GM12878 (cell line): ENCODE measurements around the gene ARTN. TPM values are rescaled to one million over a fixed set of nuclear protein-coding genes. Genes with fewer than 3 reads are reported as not detected.

Experiments
- ATAC-seq: fragments of 200-7000 bp; cut with Tn5 transposase; 3 replicates; pipeline ENCODE4 v1.9.1; 2020; ENCODE audit warnings: mild to moderate bottlenecking, moderate library complexity
- BruUV-seq: library from RNA; stranded (reverse); fragments of 400-500 nt; replicated peaks from 2 replicates; lab custom pipeline; 2021; lab: Mats Ljungman, UMichigan
- CTCF ChIA-PET: fragments of 300-600 bp; sonication (Branson Sonifier 250); formaldehyde crosslinking; extraction: SDS; loops from one replicate; lab custom pipeline; 2021; ENCODE audit warnings: inconsistent platforms; lab: Yijun Ruan, JAX
- POLR2A ChIA-PET: fragments of 350-600 bp; formaldehyde crosslinking; extraction: SDS; loops from one replicate; lab custom pipeline; 2021; ENCODE audit warnings: inconsistent platforms; lab: Charles Lee
- RAD21 ChIA-PET: fragments of 300-600 bp; sonication (Branson Sonifier 250); formaldehyde crosslinking; loops from one replicate; lab custom pipeline; 2023; ENCODE audit warnings: antibody characterized with exemption; ENCODE audit not compliant: unreplicated experiment; lab: Charles Lee
- SMC1A ChIA-PET: fragments of 300-600 bp; sonication (Branson Sonifier 250); formaldehyde crosslinking; loops from one replicate; lab custom pipeline; 2023; ENCODE audit not compliant: unreplicated experiment, uncharacterized antibody; lab: Charles Lee
- DNase-seq: peaks from one replicate; pipeline ENCODE4 v3.0.0-alpha.2; 2011; ENCODE audit warnings: low read depth, low spot score
- FAIRE-seq: peaks from 3 replicates; lab custom pipeline; 2011; peaks lifted over from hg19 to GRCh38; lab: Jason Lieb, UNC
- H2AFZ ChIP-seq: 2 replicates; pipeline ENCODE4 v1.6.0; 2011; ENCODE audit warnings: low read depth, low read length, control low read depth; ENCODE audit not compliant: control insufficient read depth
- H3K27ac ChIP-seq: 2 replicates; pipeline ENCODE4 v1.5.1; 2011; ENCODE audit warnings: control low read depth; ENCODE audit not compliant: control insufficient read depth, insufficient read depth
- H3K27me3 ChIP-seq, 2 experiments: replicated peaks in 1 of 2; 2 replicates each; pipeline versions ENCODE4 v1.6.0 to v1.6.1; 2011; ENCODE audit warnings: low read length in 1 of 2; ENCODE audit not compliant: control insufficient read depth in 2 of 2, insufficient read depth in 2 of 2
- H3K36me3 ChIP-seq, 2 experiments: 2 replicates each; pipeline ENCODE4 v1.5.1; 2011; ENCODE audit warnings: low read length in 1 of 2; ENCODE audit not compliant: control insufficient read depth in 2 of 2, insufficient read depth in 2 of 2
- H3K4me1 ChIP-seq: 2 replicates; pipeline ENCODE4 v1.6.1; 2011; ENCODE audit warnings: mild to moderate bottlenecking, low read length, moderate library complexity, mixed read lengths; ENCODE audit not compliant: control insufficient read depth, insufficient read depth
- H3K4me2 ChIP-seq: 2 replicates; pipeline ENCODE4 v1.6.0; 2011; ENCODE audit warnings: control low read depth; ENCODE audit not compliant: control insufficient read depth, insufficient read depth
- H3K4me3 ChIP-seq: fragments of 200-600 bp; sonication (generic); 2 replicates; pipeline ENCODE4 v1.5.1; 2016
- H3K79me2 ChIP-seq: 2 replicates; pipeline ENCODE4 v1.6.0; 2011; ENCODE audit warnings: low read length; ENCODE audit not compliant: control insufficient read depth, insufficient read depth
- H3K9ac ChIP-seq: 2 replicates; pipeline ENCODE4 v1.8.0; 2011; ENCODE audit warnings: low read length, control low read depth, mixed read lengths; ENCODE audit not compliant: control insufficient read depth, insufficient read depth
- H3K9me3 ChIP-seq: replicated peaks from 3 replicates; pipeline ENCODE4 v1.5.1; 2011; ENCODE audit warnings: mild to moderate bottlenecking, low read length; ENCODE audit not compliant: control insufficient read depth, insufficient read depth
- H4K20me1 ChIP-seq: 2 replicates; pipeline ENCODE4 v1.6.0; 2011; ENCODE audit not compliant: control insufficient read depth, insufficient read depth
- CUX1 ChIP-seq: IDR thresholded peaks from 2 replicates; pipeline ENCODE4 v1.6.1; 2012; ENCODE audit warnings: improper control_type of control experiment, low read depth, low read length; ENCODE audit not compliant: insufficient replicate concordance
- E2F4 ChIP-seq: IDR thresholded peaks from 2 replicates; pipeline ENCODE4 v1.6.1; 2012; ENCODE audit warnings: low read depth, low read length, improper control_type of control experiment
- HDAC2 ChIP-seq: fragments of 200-600 bp; sonication (generic); IDR thresholded peaks from 2 replicates; pipeline ENCODE4 v1.6.1; 2017
- KLF5 ChIP-seq: fragments of 450-650 bp; IDR thresholded peaks from 2 replicates; pipeline ENCODE4 v1.6.1; 2014; ENCODE audit warnings: mild to moderate bottlenecking; ENCODE audit not compliant: partially characterized antibody
- MEF2B ChIP-seq: fragments of 450-650 bp; IDR thresholded peaks from 2 replicates; pipeline ENCODE4 v1.6.1; 2018; ENCODE audit warnings: mild to moderate bottlenecking, moderate library complexity; ENCODE audit not compliant: partially characterized antibody, poor library complexity, severe bottlenecking
- MXI1 ChIP-seq: fragments of 150-350 bp; IDR thresholded peaks from 2 replicates; pipeline ENCODE4 v1.6.1; 2011; ENCODE audit warnings: low read depth, mild to moderate bottlenecking, inconsistent platforms, low read length, improper control_type of control experiment
- NR2C2 ChIP-seq: IDR thresholded peaks from 2 replicates; pipeline ENCODE4 v1.6.1; 2011; ENCODE audit warnings: borderline replicate concordance, low read depth; ENCODE audit not compliant: control insufficient read depth, insufficient read length
- PAX5 ChIP-seq: IDR thresholded peaks from 2 replicates; pipeline ENCODE4 v1.6.1; 2011; ENCODE audit warnings: low read depth, low read length, borderline replicate concordance
- POU2F2 ChIP-seq: IDR thresholded peaks from 3 replicates; pipeline ENCODE4 v1.6.1; 2011; ENCODE audit warnings: low read depth, mild to moderate bottlenecking, low read length, borderline replicate concordance
- SMARCA5 ChIP-seq: fragments of 450-650 bp; IDR thresholded peaks from 2 replicates; pipeline ENCODE4 v1.6.1; 2017; ENCODE audit warnings: mild to moderate bottlenecking
- SMC3 ChIP-seq: IDR thresholded peaks from 2 replicates; pipeline ENCODE4 v1.6.1; 2011; ENCODE audit warnings: low read length, improper control_type of control experiment, borderline replicate concordance
- ZBTB33 ChIP-seq: fragments of 450-650 bp; IDR thresholded peaks from 2 replicates; pipeline ENCODE4 v1.6.1; 2017; ENCODE audit warnings: mild to moderate bottlenecking
- ZZZ3 ChIP-seq: IDR thresholded peaks from 2 replicates; pipeline ENCODE4 v1.6.1; 2011; ENCODE audit warnings: low read depth; ENCODE audit not compliant: control insufficient read depth, insufficient read length
- WGBS: methylation state at CpG from one replicate; pipeline ENCODE4 v1.1.6; 2016; ENCODE audit warnings: low lambda C conversion rate; ENCODE audit not compliant: insufficient replicate concordance, insufficient coverage; ENCODE audit errors: missing lambda C conversion rate; 5-methylcytosine and 5-hydroxymethylcytosine counted together
- in situ Hi-C: fragments of 300-500 bp; cut with MboI; formaldehyde crosslinking; loops from 9 replicates; pipeline ENCODE4 v1.14.3; 2018; ENCODE audit warnings: mixed read lengths
- intact Hi-C: fragments of 100-400 bp; cut with micrococcal nuclease; formaldehyde crosslinking; loops from one replicate; pipeline ENCODE4 v1.14.2; 2022; ENCODE audit not compliant: unreplicated experiment
- polyA plus RNA-seq, 11 experiments: library from polyadenylated mRNA; depleted of rRNA in 4 of 11; unstranded in 6 of 11; stranded (reverse) in 5 of 11; fragments of >200 nt; fragmentation: Nextera tagmentation in 4 of 11; fragmentation: Illumina TruSeq in 1 of 11; extraction: Ambion mirVana in 4 of 11; extraction: Trizol in 1 of 11; gene quantifications; 1 replicate in 1 of 11; 2 replicates in 10 of 11; pipeline versions ENCODE4 v1.2.1 to v1.2.3, GENCODE V29; 2011 to 2016; ENCODE audit warnings: inconsistent platforms in 2 of 11, missing spikeins in 2 of 11, low read depth in 1 of 11
- total RNA-seq, 4 experiments: library from RNA; depleted of rRNA in 3 of 4; stranded (reverse); fragments of >200 nt in 3 of 4; fragmentation: Illumina TruSeq in 1 of 4; extraction: Trizol in 1 of 4; gene quantifications; 2 replicates each; pipeline versions ENCODE4 v1.2.1 to v1.2.3, GENCODE V29; 2013 to 2021

The ARTN gene
- total and polyA plus RNA-seq, 10 of the 15 experiments (the other 5 are each of a cell fraction or from before 2014, with no cell fraction given): 0.06 to 2.1 (median 0.34) TPM; not detected in 1

- Histone ChIP-seq H3K4me3 (no peak overlapping the region), H4K20me1 (no peaks in the 10 kb centered on the region), H3K27ac (no peak overlapping the region), H3K36me3 (no peaks in the 10 kb centered on the region; a peak in 1 of 4 replicates), H2AFZ (no peak overlapping the region), H3K79me2 (no peaks in the 10 kb centered on the region), H3K9ac (no peak overlapping the region), H3K4me1 (no peaks in the 10 kb centered on the region), H3K27me3 (no peaks in the 10 kb centered on the region), H3K9me3 (no peaks in the 10 kb centered on the region), H3K4me2 (no peak overlapping the region)
- intact Hi-C loops: no loop called here
- no peak for DNase-seq
- ChIA-PET SMC1A (no interaction called here), CTCF (interaction anchor here (0.8 kb wide), 1 partner anchor 141 kb away, joined by 3 read pairs; no protein-coding TSS in a partner anchor), RAD21 (interaction anchor here (1.3 kb wide), 1 partner anchor 141 kb away, joined by 7 read pairs; no protein-coding TSS in a partner anchor), POLR2A (no interaction called here)
- ATAC-seq: no peak
- WGBS: 25% methylated on average over 1 of the region's 7 CpGs
- no peak for TF ChIP-seq MXI1
- no peak for TF ChIP-seq ZBTB33
- TF ChIP-seq MEF2B: no peak
- TF ChIP-seq ZZZ3: no peak
- no peak for TF ChIP-seq HDAC2
- TF ChIP-seq E2F4: no peak
- TF ChIP-seq POU2F2: no peak
- TF ChIP-seq KLF5: no peak
- no peak for TF ChIP-seq NR2C2
- TF ChIP-seq PAX5: no peak
- TF ChIP-seq SMC3: no peak
- no peak for TF ChIP-seq CUX1
- no peak for TF ChIP-seq SMARCA5
- in situ Hi-C loops: no loop called here
- FAIRE-seq: no peak
- no TSS peak for BruUV-seq
These were observed 28.7 kb upstream of the ARTN start for GRCh38 chr1:43904660-43905551.
